HEK293T (cell line): ENCODE measurements around the gene MEI4.

ENCODE experiments used
- ARNT ChIP-seq: fragments of 450-650 bp; IDR thresholded peaks from 2 replicates; pipeline ENCODE4 v1.6.1; 2017; ENCODE audit warnings: mild to moderate bottlenecking
- BHLHE40 ChIP-seq: fragments of 450-650 bp; IDR thresholded peaks from 2 replicates; pipeline ENCODE4 v1.6.1; 2016; ENCODE audit warnings: mild to moderate bottlenecking, moderate library complexity, borderline replicate concordance
- ELF4 ChIP-seq: fragments of 450-650 bp; IDR thresholded peaks from 2 replicates; pipeline ENCODE4 v1.6.1; 2017; ENCODE audit warnings: antibody characterized with exemption
- FOXA1 ChIP-seq: fragments of 450-650 bp; IDR thresholded peaks from 2 replicates; pipeline ENCODE4 v1.6.1; 2016; ENCODE audit warnings: mild to moderate bottlenecking
- FOXK2 ChIP-seq: fragments of 450-650 bp; IDR thresholded peaks from 2 replicates; pipeline ENCODE4 v1.6.1; 2016; ENCODE audit warnings: mild to moderate bottlenecking
- FOXM1 ChIP-seq: fragments of 450-650 bp; IDR thresholded peaks from 2 replicates; pipeline ENCODE4 v1.6.1; 2017; ENCODE audit warnings: mild to moderate bottlenecking, borderline replicate concordance
- LEF1 ChIP-seq: fragments of 450-650 bp; IDR thresholded peaks from 2 replicates; pipeline ENCODE4 v1.6.1; 2017; ENCODE audit warnings: mild to moderate bottlenecking, borderline replicate concordance
- SP1 ChIP-seq: fragments of 450-650 bp; IDR thresholded peaks from 2 replicates; pipeline ENCODE4 v1.6.1; 2017
- TARDBP ChIP-seq: fragments of 450-650 bp; IDR thresholded peaks from 2 replicates; pipeline ENCODE4 v1.6.1; 2016

GRCh38 chr6:77796824-77797809 is 144.3 kb downstream of the MEI4 start:
- TF ChIP-seq SP1 (no peak), ARNT (no peak), BHLHE40 (no peak), TARDBP (no peak), FOXA1 (no peak), FOXK2 (no peak), ELF4 (no peak), LEF1 (no peak), FOXM1 (no peak)
